ENCODE results near the gene IFNGR2. TPM values are rescaled to one million over a fixed set of nuclear protein-coding genes. Genes with fewer than 3 reads are reported as not detected.

The IFNGR2 gene
- total and polyA plus RNA-seq, 2 experiments from 2014 or later, result 21.9 to 29.4 TPM

DNA sequence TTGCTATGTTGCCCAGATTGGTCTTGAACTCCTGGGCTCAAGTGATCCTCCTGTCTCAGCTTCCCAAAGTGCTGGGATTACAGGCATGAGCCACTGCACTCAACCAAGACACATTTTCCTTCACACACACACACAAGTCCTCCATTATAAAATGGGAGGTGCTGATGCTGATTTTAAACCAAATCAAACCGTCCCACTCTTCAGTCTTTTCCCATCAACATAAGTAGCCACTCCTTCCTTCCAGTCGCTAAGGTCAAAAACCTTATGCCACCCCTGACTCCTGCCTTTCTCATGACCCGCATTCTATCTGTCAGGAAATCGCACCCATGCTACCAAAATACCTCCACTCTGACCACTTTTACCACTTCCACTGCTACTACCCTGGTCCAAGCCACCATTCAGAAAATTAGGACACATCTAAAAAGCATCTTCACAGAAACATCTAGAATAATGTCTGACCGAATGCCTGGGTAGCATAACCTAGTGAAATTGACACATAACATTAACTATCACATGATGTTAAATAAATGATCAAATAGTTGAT, 28.0 kb upstream of the IFNGR2 start (continued):
- TF ChIP-seq ZNF462 (CRISPR knock-in tag; IDR thresholded peaks at IDR 0.05), result no peak
- no peak for TF ChIP-seq JUNB (IDR thresholded peaks at IDR 0.05; ENCODE audit: unreplicated experiment)
- no peak for TF ChIP-seq CREB1 (CRISPR knock-in tag; IDR thresholded peaks at IDR 0.05; ENCODE audit: low read depth)
- TF ChIP-seq CTCF (conservative IDR thresholded peaks at IDR 0.05; ENCODE audit: low read depth in 2 of 2), result no peak
- TF ChIP-seq STAT1 (IDR thresholded peaks at IDR 0.05; ENCODE audit: unreplicated experiment), result no peak

DNA sequence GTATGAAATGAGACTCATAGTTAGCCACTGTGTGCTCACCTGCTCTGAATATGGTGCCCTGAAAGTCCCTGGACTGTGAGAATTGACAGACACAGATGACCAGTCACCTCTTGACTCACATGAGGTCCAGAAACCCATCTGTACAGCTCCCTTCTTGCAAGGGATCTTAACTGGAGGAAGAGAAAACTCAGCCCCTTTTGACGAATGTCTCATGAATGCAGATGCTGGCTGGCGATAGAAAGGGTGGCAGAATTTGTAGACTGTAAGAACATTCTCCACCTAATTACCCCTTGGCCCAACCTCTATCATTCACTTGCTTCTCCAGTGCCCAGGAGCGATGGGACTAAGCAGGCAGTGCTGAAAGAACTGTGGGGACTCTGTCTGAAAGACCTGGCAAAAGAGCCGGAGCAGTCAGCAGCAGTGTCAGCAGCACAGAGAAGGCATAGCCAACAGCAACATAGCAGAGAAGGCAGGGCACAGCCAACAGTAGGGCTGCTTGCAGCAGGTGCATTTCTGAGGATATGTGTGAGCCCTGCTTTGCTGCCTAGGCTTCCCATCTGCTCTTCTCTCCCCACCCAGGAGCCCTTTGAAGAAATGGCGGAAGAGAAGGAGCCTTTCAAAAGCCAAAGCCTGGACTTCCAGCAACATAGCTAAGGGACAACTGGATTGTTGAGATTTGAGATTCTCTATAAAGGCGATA, 25.8 kb upstream of the IFNGR2 start:
- no peaks in the 10 kb centered on the region for H4K20me1 ChIP-seq (replicated peaks; ENCODE audit: insufficient read depth)
- no peaks in the 10 kb centered on the region for H3K4me1 ChIP-seq (ENCODE audit: insufficient read depth)
- no peaks in the 10 kb centered on the region for H3K27me3 ChIP-seq (ENCODE audit: insufficient read depth)
- H3K27me3 Mint-ChIP-seq (ENCODE audit: insufficient read depth, low read depth, poor library complexity), result peaks cover under 1% of the 10 kb centered on the region
- 0 out of 2 replicates have a peak overlapping the region, but pooled peaks have one; percentile 7 for H2AFZ ChIP-seq
- no peaks in the 10 kb centered on the region for H3K4me1 Mint-ChIP-seq
- no peak overlapping the region for H3K27ac Mint-ChIP-seq
- ATAC-seq (peak; percentile 22; the same call in 1 of the 3 replicates), DNase-seq (ENCODE audit: low spot score) (no peak)
- H3K4me3 Mint-ChIP-seq, result no peak overlapping the region
- no peak overlapping the region for H3K4me3 ChIP-seq
- H3K9me3 Mint-ChIP-seq, result no peaks in the 10 kb centered on the region
- H3K79me2 ChIP-seq (replicated peaks; ENCODE audit: insufficient read depth), result no peaks in the 10 kb centered on the region
- H3K9me2 ChIP-seq (ENCODE audit: insufficient read depth), result no peaks in the 10 kb centered on the region
- H3F3A ChIP-seq (replicated peaks; ENCODE audit: low read depth), result 0 out of 2 replicates have a peak, but pooled peaks cover 3% of the 10 kb centered on the region
- no peak overlapping the region for H3K4me2 ChIP-seq
- H3K36me3 ChIP-seq (ENCODE audit: insufficient read depth), result no peaks in the 10 kb centered on the region
- H3K27ac ChIP-seq (ENCODE audit: low read depth), result no peak overlapping the region
- no peaks in the 10 kb centered on the region for H3K36me3 Mint-ChIP-seq (ENCODE audit: low read depth)
- TF ChIP-seq, protein P1, sequence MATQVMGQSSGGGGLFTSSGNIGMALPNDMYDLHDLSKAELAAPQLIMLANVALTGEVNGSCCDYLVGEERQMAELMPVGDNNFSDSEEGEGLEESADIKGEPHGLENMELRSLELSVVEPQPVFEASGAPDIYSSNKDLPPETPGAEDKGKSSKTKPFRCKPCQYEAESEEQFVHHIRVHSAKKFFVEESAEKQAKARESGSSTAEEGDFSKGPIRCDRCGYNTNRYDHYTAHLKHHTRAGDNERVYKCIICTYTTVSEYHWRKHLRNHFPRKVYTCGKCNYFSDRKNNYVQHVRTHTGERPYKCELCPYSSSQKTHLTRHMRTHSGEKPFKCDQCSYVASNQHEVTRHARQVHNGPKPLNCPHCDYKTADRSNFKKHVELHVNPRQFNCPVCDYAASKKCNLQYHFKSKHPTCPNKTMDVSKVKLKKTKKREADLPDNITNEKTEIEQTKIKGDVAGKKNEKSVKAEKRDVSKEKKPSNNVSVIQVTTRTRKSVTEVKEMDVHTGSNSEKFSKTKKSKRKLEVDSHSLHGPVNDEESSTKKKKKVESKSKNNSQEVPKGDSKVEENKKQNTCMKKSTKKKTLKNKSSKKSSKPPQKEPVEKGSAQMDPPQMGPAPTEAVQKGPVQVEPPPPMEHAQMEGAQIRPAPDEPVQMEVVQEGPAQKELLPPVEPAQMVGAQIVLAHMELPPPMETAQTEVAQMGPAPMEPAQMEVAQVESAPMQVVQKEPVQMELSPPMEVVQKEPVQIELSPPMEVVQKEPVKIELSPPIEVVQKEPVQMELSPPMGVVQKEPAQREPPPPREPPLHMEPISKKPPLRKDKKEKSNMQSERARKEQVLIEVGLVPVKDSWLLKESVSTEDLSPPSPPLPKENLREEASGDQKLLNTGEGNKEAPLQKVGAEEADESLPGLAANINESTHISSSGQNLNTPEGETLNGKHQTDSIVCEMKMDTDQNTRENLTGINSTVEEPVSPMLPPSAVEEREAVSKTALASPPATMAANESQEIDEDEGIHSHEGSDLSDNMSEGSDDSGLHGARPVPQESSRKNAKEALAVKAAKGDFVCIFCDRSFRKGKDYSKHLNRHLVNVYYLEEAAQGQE (IDR thresholded peaks at IDR 0.05; ENCODE audit: unreplicated experiment), result no peak
- TF ChIP-seq ZNF331 (CRISPR knock-in tag; IDR thresholded peaks at IDR 0.05; ENCODE audit: low read depth) (no peak), EZH2phosphoT487 (IDR thresholded peaks at IDR 0.05; ENCODE audit: unreplicated experiment) (no peak), NANOG (IDR thresholded peaks at IDR 0.05; ENCODE audit: borderline replicate concordance) (no peak), ZNF114 (CRISPR knock-in tag; IDR thresholded peaks at IDR 0.05) (no peak), CREB1 (CRISPR knock-in tag; IDR thresholded peaks at IDR 0.05; ENCODE audit: low read depth) (no peak), STAT1 (IDR thresholded peaks at IDR 0.05; ENCODE audit: unreplicated experiment) (no peak), ETS1 (IDR thresholded peaks at IDR 0.05) (no peak), POLR2AphosphoS5 (IDR thresholded peaks at IDR 0.05; ENCODE audit: low read depth) (no peak)
